Loucy (cell line): ENCODE results near the gene LGALS14.

Source experiments
- H2AFZ ChIP-seq: fragments of 200-600 bp; sonication (generic); 2 replicates; pipeline ENCODE4 v1.6.0; 2016; ENCODE audit warnings: antibody characterized with exemption, mild to moderate bottlenecking, low read length, moderate library complexity
- H3F3A ChIP-seq: fragments of 200-600 bp; 2 replicates; pipeline ENCODE4 v1.6.0; 2016; ENCODE audit warnings: antibody characterized with exemption, low read depth, mild to moderate bottlenecking
- H3K27me3 ChIP-seq: fragments of 200-600 bp; sonication (generic); 2 replicates; pipeline ENCODE4 v1.6.1; 2014; ENCODE audit warnings: low read length, mild to moderate bottlenecking; ENCODE audit not compliant: insufficient read depth, poor library complexity, severe bottlenecking
- H3K36me3 ChIP-seq: fragments of 200-600 bp; sonication (generic); 2 replicates; pipeline ENCODE4 v1.6.1; 2016; ENCODE audit warnings: low read length; ENCODE audit not compliant: insufficient read depth
- H3K4me1 ChIP-seq: fragments of 200-600 bp; sonication (generic); 2 replicates; pipeline ENCODE4 v1.5.1; 2014; ENCODE audit warnings: low read length, mild to moderate bottlenecking; ENCODE audit not compliant: insufficient read depth, poor library complexity, severe bottlenecking
- H3K4me2 ChIP-seq: fragments of 200-600 bp; sonication (generic); 2 replicates; pipeline ENCODE4 v1.6.0; 2014; ENCODE audit warnings: antibody characterized with exemption, low read length, low read depth, mild to moderate bottlenecking; ENCODE audit not compliant: poor library complexity, severe bottlenecking
- H3K4me3 ChIP-seq: fragments of 200-600 bp; sonication (generic); 2 replicates; pipeline ENCODE4 v1.5.1; 2014; ENCODE audit warnings: low read length, mild to moderate bottlenecking, mixed read lengths; ENCODE audit not compliant: poor library complexity, severe bottlenecking
- H3K79me2 ChIP-seq: fragments of 200-600 bp; sonication (generic); 2 replicates; pipeline ENCODE4 v1.6.1; 2014; ENCODE audit warnings: low read length; ENCODE audit not compliant: insufficient read depth
- H3K9ac ChIP-seq: fragments of 200-600 bp; sonication (generic); 2 replicates; pipeline ENCODE4 v1.6.0; 2014; ENCODE audit warnings: mild to moderate bottlenecking, low read depth, low read length, moderate library complexity; ENCODE audit not compliant: poor library complexity, severe bottlenecking
- H3K9me2 ChIP-seq: fragments of 200-600 bp; sonication (generic); replicated peaks from 2 replicates; pipeline ENCODE4 v1.6.1; 2016; ENCODE audit warnings: low read depth, low read length, mixed read lengths
- H3K9me3 ChIP-seq: fragments of 200-600 bp; sonication (generic); 2 replicates; pipeline ENCODE4 v1.6.1; 2014; ENCODE audit warnings: mild to moderate bottlenecking, antibody characterized with exemption, low read length, low read depth; ENCODE audit not compliant: insufficient read depth
- H4K20me1 ChIP-seq: fragments of 200-600 bp; sonication (generic); 2 replicates; pipeline ENCODE4 v1.6.0; 2014; ENCODE audit warnings: antibody characterized with exemption, low read length, mild to moderate bottlenecking; ENCODE audit not compliant: insufficient read depth, poor library complexity, severe bottlenecking
- CTCF ChIP-seq: fragments of 200-600 bp; sonication (generic); conservative IDR thresholded peaks from 2 replicates; pipeline ENCODE4 v1.5.1; 2014; ENCODE audit warnings: mild to moderate bottlenecking, antibody characterized with exemption, low read length
- EZH2phosphoT487 ChIP-seq: fragments of 200-600 bp; IDR thresholded peaks from 2 replicates; pipeline ENCODE4 v1.6.1; 2018; ENCODE audit warnings: antibody characterized with exemption, mild to moderate bottlenecking, moderate library complexity, borderline replicate concordance

Gene LGALS14

GRCh38 chr19:39676004-39676403 is 28.3 kb upstream of the LGALS14 start:
- TF ChIP-seq EZH2phosphoT487 = no peak
- TF ChIP-seq CTCF = no peak
- Histone ChIP-seq H4K20me1 (no peaks in the 10 kb centered on the region), H3K4me1 (no peaks in the 10 kb centered on the region), H3K9me2 (no peaks in the 10 kb centered on the region), H3K27me3 (no peaks in the 10 kb centered on the region), H2AFZ (no peak overlapping the region), H3K79me2 (no peaks in the 10 kb centered on the region), H3K4me2 (no peak overlapping the region), H3K9me3 (no peaks in the 10 kb centered on the region), H3K36me3 (no peaks in the 10 kb centered on the region), H3F3A (no peaks in the 10 kb centered on the region), H3K9ac (no peak overlapping the region), H3K4me3 (no peak overlapping the region)

GRCh38 chr19:39677961-39678889 is 26.1 kb upstream of the LGALS14 start:
- no peaks in the 10 kb centered on the region for H3K4me1 ChIP-seq
- H3K9me2 ChIP-seq = no peaks in the 10 kb centered on the region
- no peaks in the 10 kb centered on the region for H3F3A ChIP-seq
- no peaks in the 10 kb centered on the region for H3K36me3 ChIP-seq
- no peak overlapping the region for H3K9ac ChIP-seq
- no peak overlapping the region for H3K4me2 ChIP-seq
- H2AFZ ChIP-seq = no peak overlapping the region
- TF ChIP-seq EZH2phosphoT487 = no peak
- TF ChIP-seq CTCF = no peak
- H3K4me3 ChIP-seq = no peak overlapping the region
- no peaks in the 10 kb centered on the region for H3K9me3 ChIP-seq
- H3K27me3 ChIP-seq = no peaks in the 10 kb centered on the region
- H4K20me1 ChIP-seq = no peaks in the 10 kb centered on the region
- H3K79me2 ChIP-seq = no peaks in the 10 kb centered on the region

- no peaks in the 10 kb centered on the region for H3K79me2 ChIP-seq
- no peaks in the 10 kb centered on the region for H3K9me2 ChIP-seq
- no peaks in the 10 kb centered on the region for H3F3A ChIP-seq
- no peak overlapping the region for H3K4me3 ChIP-seq
- H3K4me1 ChIP-seq = no peaks in the 10 kb centered on the region
- TF ChIP-seq EZH2phosphoT487 = no peak
- no peak for TF ChIP-seq CTCF
- no peaks in the 10 kb centered on the region for H4K20me1 ChIP-seq
- H3K27me3 ChIP-seq = no peaks in the 10 kb centered on the region
- H3K4me2 ChIP-seq = no peak overlapping the region
- H2AFZ ChIP-seq = no peak overlapping the region
- no peaks in the 10 kb centered on the region for H3K9me3 ChIP-seq
- H3K9ac ChIP-seq = no peak overlapping the region
- no peaks in the 10 kb centered on the region for H3K36me3 ChIP-seq
Measured at GRCh38 chr19:39679056-39679790, 25.1 kb upstream of the LGALS14 start.
